ENCODE measurements around the gene ATP2A3.

Gene ATP2A3

GRCh38 chr17:3962965-3963236, 1.3 kb downstream of the ATP2A3 start:
- no peak for TF ChIP-seq TAF1 (IDR thresholded peaks at IDR 0.05; ENCODE audit: borderline replicate concordance, insufficient read depth, low read length)
- TF ChIP-seq POLR2AphosphoS5 (IDR thresholded peaks at IDR 0.05; ENCODE audit: low read depth, low read length) = no peak
- TF ChIP-seq SIN3A (IDR thresholded peaks at IDR 0.05; ENCODE audit: borderline replicate concordance, insufficient read depth, low read length) = no peak
- no peak for TF ChIP-seq FOXP2 (optimal IDR thresholded peaks at IDR 0.05; ENCODE audit: borderline replicate concordance, extremely low read depth, extremely low read length, insufficient read depth)
- TF ChIP-seq REST (IDR thresholded peaks at IDR 0.05; ENCODE audit: insufficient read depth in 1 of 2, low read depth in 2 of 2, low read length in 2 of 2) = no peak

DNA sequence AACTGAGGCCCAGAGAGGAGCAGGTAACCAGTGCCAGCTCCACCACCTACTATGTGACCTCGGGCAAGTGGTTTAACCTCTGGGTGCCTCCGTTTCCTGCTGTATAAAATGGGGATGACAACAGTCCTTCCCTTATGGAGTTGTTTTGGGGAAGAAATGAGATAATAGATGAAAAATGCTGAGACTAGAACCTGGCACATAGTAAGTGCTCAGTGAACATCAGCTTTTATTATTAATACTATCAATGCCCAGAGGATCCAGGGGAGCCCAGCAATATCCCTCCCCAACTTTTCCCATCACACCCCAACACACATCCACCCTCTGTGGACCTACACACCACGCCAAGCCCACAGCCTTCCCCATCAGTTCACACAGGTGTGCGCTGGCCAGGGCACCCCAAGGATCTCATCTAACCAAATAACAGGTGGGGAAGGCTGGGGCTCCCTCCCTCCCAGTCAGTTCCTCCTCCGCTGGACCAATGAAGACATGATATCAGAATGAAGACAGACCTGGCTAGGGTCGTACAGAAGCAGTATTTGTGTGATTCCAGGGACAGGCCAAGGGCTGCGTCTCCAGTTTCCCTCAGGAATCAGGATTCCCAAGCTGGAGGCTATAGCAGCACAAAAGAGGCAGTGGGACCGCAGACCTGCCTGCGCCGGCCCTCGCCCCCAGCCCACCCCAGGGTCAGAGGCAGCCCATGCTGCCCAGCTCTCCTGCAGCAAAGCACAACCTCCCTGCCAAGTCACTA, 1.8 kb downstream of the ATP2A3 start:
- TF ChIP-seq SIN3A (IDR thresholded peaks at IDR 0.05; ENCODE audit: borderline replicate concordance, insufficient read depth, low read length) (no peak), REST (IDR thresholded peaks at IDR 0.05; ENCODE audit: insufficient read depth in 1 of 2, low read depth in 2 of 2, low read length in 2 of 2) (no peak), POLR2AphosphoS5 (IDR thresholded peaks at IDR 0.05; ENCODE audit: low read depth, low read length) (no peak), TAF1 (IDR thresholded peaks at IDR 0.05; ENCODE audit: borderline replicate concordance, insufficient read depth, low read length) (no peak)

DNA sequence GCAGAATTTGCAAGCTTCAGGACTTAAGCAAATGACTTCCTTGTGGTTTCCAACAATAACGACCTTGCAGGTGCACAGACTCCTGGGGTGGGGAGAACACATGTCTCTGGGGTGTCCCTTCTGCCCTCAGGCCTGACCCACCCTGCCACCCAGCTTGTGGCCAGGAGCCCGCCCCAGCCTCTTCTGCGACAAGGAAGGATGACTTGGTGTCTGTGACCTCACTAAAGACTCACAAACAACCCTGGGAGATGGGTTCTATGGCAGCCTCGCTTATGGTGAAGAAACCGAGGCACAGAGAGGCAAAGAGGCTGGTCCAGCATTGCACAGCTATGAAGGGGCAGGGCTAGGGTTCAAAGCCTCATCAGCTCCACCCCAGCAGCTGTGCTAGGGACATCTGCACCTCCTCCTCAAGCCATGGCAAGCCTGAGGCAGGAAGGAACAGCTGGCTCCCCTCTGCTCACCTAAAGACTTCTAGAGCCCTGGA, 2.6 kb downstream of the ATP2A3 start:
- TF ChIP-seq SIN3A (IDR thresholded peaks at IDR 0.05; ENCODE audit: borderline replicate concordance, insufficient read depth, low read length) = no peak

GRCh38 chr17:3960764-3961163, 3.5 kb downstream of the ATP2A3 start:
- no peak for TF ChIP-seq SIN3A (IDR thresholded peaks at IDR 0.05; ENCODE audit: borderline replicate concordance, insufficient read depth, low read length)
- no peak for TF ChIP-seq POLR2AphosphoS5 (IDR thresholded peaks at IDR 0.05; ENCODE audit: low read depth, low read length)
- no peak for TF ChIP-seq FOXP2 (optimal IDR thresholded peaks at IDR 0.05; ENCODE audit: borderline replicate concordance, extremely low read depth, extremely low read length, insufficient read depth)
- no peak for TF ChIP-seq TAF1 (IDR thresholded peaks at IDR 0.05; ENCODE audit: borderline replicate concordance, insufficient read depth, low read length)
- TF ChIP-seq REST (IDR thresholded peaks at IDR 0.05; ENCODE audit: insufficient read depth in 1 of 2, low read depth in 2 of 2, low read length in 2 of 2) = no peak

GRCh38 chr17:3959921-3960601, 4.2 kb downstream of the ATP2A3 start:
- TF ChIP-seq REST (IDR thresholded peaks at IDR 0.05; ENCODE audit: insufficient read depth in 1 of 2, low read depth in 2 of 2, low read length in 2 of 2) = no peak
- TF ChIP-seq SIN3A (IDR thresholded peaks at IDR 0.05; ENCODE audit: borderline replicate concordance, insufficient read depth, low read length) = no peak
- TF ChIP-seq TAF1 (IDR thresholded peaks at IDR 0.05; ENCODE audit: borderline replicate concordance, insufficient read depth, low read length) = no peak
- no peak for TF ChIP-seq FOXP2 (optimal IDR thresholded peaks at IDR 0.05; ENCODE audit: borderline replicate concordance, extremely low read depth, extremely low read length, insufficient read depth)
- no peak for TF ChIP-seq POLR2AphosphoS5 (IDR thresholded peaks at IDR 0.05; ENCODE audit: low read depth, low read length)

All from PFSK-1 (cell line).